NCI-H2107 treated with DMSO at 0.1 percent for 48 hours (cell line): ENCODE data around the gene FLYWCH2.

Experiments
- DNase-seq: peaks from one replicate; lab custom pipeline; 2025; ENCODE audit not compliant: unreplicated experiment; lab: John Stamatoyannopoulos, UW

FLYWCH2 gene

DNA sequence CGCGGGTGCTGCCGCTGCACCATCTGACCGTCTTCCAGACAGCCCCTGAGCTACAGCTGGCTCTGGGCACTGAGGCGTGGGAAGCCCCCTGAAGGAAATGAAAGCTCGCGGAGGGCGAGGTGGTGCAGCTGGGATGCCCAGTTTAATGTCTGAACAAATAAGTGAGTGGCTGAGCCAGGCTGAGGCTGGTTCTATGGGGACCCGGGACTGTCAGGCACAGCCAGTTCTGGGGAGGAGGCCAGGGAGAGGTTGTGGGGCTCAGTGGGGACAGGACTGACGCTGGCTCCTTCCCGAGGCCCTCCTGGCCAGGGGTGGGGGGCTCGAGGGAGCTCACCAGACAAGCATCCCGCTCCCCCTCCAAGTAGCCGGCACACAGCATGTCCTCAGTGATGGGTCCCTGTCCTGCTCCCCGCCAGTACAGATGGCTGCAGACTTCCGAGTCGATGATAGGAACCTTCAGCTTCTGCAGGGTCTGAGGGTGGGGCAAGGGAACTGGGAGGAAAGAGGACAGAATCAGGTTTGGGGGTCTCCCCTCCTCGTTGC, 29.4 kb upstream of the FLYWCH2 start:
- no peak for DNase-seq

DNA sequence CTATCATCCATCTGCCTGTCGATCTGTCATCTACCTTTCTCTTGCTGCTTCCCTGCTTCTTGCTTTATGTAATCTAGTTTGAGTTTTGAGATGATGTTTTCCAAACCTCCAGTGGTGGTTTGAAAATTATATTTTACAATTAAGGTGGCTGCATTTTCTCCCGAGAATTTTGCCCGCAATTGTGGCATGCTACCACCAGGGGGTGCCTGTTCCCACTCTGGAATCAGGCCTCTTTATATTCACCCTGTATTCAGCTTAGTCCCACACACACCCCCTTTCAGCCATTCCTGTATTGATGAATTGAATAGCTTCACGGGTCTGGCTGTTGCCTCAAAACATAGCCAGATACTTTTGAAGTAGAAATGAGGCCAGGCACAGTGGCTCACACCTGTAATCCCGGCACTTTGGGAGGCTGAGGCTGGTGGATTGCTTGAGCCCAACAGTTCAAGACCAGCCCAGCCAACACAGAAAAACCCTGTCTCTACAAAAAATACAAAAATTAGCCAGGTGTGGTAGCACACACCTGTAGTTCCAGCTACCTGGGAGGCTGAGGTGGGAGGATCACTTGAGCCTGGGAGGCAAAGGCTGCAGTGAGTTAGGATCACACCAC, 28.2 kb upstream of the FLYWCH2 start:
- no peak for DNase-seq

DNA sequence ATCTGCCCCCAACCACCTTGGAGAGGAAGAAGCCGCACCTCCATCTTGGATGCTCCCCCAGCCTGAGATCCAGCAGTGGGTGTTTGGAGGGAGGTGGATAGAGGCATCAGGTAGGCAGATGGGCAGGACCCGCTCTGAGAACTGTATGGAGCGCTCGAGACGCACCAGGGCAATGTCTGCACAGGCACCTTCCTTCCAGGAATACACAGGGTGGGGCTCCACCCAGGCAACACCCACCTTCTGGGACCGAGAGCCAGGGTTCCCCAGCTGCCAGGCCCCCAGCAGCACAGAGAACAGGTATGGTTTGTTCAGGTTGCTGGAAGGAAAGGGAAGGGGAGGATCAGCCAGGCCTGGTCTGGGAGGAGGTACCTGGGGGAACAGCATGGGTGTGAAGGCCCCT, 27.5 kb upstream of the FLYWCH2 start:
- DNase-seq = no peak

- DNase-seq = no peak
Measured at GRCh38 chr16:2856061-2856670, 26.8 kb upstream of the FLYWCH2 start.

DNA sequence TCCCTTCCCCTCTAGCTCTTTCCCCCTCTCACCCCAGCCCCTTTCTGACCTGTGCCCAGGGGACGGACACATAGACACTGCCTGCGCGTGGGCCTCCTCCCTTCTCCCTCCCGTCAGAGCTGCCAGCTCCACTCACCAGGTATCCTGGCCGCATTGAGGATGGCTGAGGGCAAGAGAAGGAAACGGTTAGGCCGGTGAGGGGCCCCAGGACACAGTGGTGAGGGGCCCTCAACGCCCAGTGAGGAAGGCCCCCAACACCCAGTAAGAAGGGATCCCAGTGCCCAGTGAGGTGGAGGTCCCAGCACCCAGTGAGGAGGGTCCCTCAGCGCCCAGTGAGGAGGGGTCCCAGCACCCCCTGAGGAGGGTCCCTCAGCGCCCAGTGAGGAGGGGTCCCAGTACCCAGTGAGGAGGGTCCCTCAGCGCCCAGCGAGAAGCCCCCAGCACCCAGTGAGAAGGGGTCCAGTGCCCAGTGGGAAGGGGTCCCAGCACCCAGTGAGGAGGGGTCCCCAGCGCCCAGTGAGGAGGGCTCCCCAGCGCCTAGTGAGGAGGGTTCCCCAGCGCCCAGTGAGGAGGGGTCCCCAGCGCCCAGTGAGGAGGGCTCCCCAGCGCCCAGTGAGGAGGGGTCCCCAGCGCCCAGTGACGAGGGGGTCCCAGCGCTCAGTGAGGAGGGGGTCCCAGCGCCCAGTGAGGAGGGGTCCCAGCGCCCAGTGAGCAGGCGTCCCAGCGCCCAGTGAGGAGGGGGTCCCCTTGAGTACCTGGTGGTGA, 26.1 kb upstream of the FLYWCH2 start:
- DNase-seq = no peak

DNA sequence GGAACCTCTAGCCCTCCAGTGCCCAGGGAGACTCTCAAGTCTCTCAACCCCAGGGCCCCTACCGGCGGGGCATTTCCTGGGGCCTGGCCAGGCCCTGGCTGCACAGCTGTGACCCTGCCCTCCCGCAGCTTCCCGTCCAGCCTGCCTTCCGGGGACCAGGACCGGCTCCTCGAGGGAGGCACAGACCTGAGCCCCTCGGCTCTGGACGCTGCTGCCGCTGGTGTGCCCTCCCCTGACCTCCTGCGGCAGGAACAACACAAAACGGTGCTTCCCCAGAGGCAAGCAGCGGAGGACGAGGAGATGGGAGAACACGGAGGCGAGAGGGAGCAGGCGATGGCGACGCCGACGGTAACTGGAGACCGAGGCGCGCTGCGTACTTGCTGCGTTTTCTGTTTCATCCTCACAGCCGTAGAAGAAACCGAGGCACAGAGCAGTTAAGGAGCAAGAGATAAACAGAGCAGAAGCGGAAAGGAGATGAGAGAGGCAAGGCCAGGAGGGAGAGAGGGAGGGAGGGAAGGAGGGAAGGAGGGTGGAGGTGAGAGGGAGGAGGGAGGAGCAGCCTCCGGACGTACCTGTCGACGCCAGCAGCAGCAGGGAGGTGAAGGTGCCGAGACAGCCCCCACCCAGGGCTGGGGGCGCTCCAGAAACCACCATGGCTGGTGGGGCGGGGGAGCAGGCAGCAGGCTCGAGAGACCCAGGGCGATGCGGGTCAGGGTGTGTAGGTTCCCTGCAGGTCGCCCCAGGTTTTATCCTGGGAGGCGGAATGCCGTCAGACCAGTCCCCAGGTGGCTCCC, 25.4 kb upstream of the FLYWCH2 start, which contains the start of gene PRSS22:
TSS of gene PRSS22 (minus strand) at position 720 of the 794 bp plus-strand sequence. CDS start at position 654, 66 bp downstream.
- no peak for DNase-seq

DNA sequence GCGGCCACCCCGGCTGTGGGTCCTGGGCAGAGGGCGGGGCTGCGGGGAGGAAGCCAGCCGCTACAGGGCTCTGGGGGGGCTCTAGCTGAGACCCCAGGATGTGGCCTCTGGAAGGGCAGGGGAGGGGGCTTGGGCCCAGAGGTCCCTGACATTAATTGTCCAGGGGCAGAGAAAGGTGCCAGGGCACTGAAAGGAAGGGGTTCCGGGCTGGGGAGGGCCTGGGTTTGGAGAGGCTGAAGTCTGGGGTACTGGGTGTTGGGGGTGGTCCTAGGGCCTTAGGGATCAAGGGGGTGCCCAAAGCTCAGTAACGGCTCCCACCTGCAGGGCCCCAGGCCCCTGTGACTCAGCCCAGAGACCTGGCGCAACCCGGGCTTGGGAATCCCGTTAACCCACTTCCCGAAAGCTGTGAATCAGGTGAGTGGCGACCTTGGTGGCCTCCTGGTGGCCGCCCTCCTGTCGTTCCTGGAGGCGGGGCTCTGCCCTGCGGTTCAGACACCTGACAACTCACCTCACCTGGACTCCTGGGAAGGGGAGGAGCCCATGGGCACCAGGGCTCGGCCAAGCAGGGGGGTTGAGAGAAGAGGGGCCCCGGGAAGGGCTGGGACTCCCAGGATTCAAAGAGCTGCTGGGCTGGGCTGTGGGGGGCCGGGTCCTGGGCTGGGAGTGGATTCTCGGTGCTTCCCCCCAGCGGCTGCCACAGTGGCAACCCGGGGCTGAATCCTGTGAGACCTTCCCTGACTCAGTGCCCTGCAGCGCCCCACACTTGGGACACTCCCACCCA, 24.6 kb upstream of the FLYWCH2 start:
- peak; percentile 34 for DNase-seq

DNA sequence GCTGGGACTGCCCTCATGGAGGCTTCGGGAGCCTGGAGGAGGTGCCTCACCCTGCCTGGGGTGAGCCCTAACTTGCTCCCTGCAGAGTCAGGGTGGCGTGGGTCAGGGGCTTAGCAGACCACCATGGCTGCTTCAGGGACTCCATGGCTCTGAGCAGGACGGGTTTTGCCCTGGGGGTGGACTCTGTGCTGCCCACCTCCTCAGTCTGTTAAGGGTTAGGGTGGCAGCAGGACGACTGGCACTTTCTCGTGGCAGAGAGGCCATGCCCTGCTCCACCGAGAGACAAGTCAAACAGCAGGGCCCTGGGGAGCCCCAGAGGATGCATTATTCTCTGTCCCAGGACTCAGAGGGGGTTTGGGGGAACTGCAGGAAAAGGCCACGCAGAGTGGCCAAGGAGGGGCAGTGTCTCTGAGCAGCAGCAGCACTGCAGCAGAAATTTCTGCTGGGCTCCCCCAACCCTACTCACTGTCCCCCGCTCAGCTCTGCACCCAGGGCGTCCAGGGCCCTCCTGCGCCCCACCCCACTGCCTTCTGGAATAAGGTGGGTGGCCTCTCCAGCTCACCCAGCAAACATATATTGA, 23.2 kb upstream of the FLYWCH2 start:
- DNase-seq = no peak

- no peak for DNase-seq
Measured at GRCh38 chr16:2860826-2861567, 22.0 kb upstream of the FLYWCH2 start.

DNA sequence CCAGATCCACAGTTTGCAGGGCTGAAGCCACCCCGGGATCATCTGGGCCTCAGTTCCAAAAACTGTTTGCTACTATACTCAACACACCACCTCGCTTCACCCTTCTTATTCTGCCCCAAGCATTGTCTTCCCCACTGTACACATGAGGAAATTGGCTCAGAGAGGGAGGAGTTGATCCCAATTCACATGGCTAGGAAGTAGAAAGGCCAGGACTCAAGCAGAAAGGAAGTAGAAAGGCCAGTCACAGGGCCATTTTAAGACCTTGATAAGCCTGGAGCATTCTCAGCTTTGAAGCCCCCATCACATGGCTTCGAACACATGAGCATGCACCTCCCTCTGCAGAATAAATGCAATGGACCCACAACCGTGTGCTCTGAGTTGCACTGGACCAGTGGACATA, 17.4 kb upstream of the FLYWCH2 start:
- no peak for DNase-seq

DNA sequence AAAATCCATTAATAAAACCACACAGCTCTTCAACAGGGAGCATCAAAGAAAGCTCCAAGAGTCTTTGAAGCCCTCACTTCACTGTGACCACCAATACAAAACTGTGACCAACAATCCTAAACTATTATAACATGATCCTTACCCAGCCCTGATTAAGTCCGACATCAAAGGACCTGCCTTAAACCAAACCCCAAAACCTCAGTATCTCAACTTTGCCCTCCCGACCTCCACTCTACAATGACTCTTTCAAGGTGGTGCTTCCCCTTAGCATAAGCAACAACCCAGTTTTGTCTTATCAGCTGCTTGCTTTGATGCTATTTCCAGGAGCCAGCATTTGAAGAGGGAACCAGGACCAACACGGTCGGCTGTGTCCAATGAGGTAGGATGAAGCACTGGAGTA, 16.6 kb upstream of the FLYWCH2 start:
- no peak for DNase-seq

- no peak for DNase-seq
Measured at GRCh38 chr16:2867661-2867986, 15.4 kb upstream of the FLYWCH2 start.

DNA sequence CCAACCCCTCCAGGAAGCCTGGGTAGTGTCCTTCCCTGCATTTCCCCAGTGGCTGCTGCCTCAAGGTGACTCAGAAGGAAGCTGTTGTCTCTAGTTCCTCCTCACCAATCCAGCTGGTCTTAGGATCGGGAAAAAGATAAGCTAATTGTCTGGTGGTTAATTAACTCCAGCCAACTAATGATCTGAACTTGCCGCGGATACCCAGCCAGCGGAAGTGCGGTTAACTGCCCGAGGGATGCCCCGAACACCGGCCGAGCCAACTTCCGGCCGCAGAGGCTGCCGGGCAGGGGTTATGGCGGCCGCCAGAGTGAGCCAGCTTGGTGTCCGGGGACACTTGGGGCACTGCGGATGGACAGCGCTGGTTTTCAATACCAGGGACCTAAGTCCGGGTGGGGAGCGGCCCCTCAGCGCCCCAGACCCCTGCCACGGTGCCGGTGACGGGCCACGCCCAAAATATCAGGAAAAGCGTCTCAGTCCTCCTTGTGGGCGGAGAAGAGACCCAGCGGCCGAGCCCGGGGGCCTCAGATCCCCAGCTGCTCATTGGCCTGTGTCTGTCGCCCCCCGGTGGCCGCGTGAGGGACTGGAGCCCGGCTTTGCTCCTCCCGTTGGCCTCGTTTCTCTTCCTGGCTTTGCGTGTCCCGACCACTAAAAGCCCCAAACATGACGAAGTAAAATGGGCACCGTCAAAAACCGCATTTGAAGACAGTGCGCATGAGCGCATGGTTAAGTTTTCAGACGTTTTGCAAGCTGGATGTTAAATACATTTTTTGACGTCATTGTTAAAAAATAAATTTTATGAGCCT, 14.8 kb upstream of the FLYWCH2 start:
- DNase-seq = peak; percentile 68

GRCh38 chr16:2871926-2872325, 11.1 kb upstream of the FLYWCH2 start:
- DNase-seq = no peak

GRCh38 chr16:2874032-2874911, 8.7 kb upstream of the FLYWCH2 start:
- peak; percentile 74 for DNase-seq

GRCh38 chr16:2874912-2875362, 8.1 kb upstream of the FLYWCH2 start:
- peak; percentile 74 for DNase-seq

DNA sequence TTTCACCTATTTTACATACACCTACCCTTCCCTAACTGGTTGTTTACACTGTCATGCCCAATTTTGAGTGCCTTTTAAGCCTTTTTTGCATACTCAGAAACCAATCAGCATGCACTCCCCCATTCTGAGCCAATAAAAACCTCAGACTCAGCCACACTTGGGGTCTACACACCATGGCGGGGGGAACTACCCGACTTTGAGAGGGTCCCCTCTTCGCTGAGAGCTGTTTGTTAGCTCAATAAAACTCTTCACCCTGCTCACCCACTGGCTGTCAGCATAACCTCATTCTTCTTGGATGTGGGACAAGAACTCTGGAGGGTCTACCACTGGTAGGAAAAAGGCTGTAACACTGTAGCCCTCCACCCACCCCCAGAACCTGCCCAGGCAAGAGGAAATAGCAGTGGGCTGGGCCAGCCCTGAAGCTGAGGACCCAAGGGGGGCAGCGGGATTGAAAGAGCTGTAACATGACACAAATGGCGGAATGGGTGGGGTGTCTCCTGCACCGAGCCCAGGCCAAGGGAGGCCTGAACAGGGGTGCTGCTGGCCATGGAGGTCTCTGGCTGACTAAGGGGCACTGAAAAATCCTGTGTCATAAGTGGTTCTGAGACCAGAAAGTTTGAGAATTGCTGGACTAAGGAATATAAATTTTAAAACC, 3.0 kb upstream of the FLYWCH2 start:
- no peak for DNase-seq
